Muscle of leg (tissue), 11 donors: ENCODE measurements around the gene ZFP36L2. TPM values are rescaled to one million over a fixed set of nuclear protein-coding genes. Genes with fewer than 3 reads are reported as not detected.

ENCODE experiments used
- DNase-seq: peaks from one replicate; pipeline ENCODE4 v3.0.0; 2013
- H3K27ac ChIP-seq: one replicate; pipeline ENCODE4 v1.5.1; 2013; ENCODE audit warnings: mild to moderate bottlenecking, low read length, control low read depth
- H3K27me3 ChIP-seq: one replicate; pipeline ENCODE4 v1.6.1; 2013; ENCODE audit warnings: low read length; ENCODE audit not compliant: control insufficient read depth, insufficient read depth
- H3K36me3 ChIP-seq: one replicate; pipeline ENCODE4 v1.6.1; 2013; ENCODE audit warnings: low read length; ENCODE audit not compliant: control insufficient read depth, insufficient read depth
- H3K4me1 ChIP-seq: one replicate; pipeline ENCODE4 v1.6.1; 2013; ENCODE audit warnings: low read length; ENCODE audit not compliant: control insufficient read depth, insufficient read depth
- H3K4me3 ChIP-seq: one replicate; pipeline ENCODE4 v1.5.1; 2013; ENCODE audit warnings: low read length, control low read depth
- H3K9me3 ChIP-seq: replicated peaks from 2 replicates; pipeline ENCODE4 v1.6.1; 2013; ENCODE audit warnings: low read depth, low read length; ENCODE audit not compliant: control insufficient read depth
- WGBS: methylation state at CpG from one replicate; pipeline ENCODE4 v1.1.5; 2013; ENCODE audit warnings: missing lambda C conversion rate; ENCODE audit not compliant: insufficient coverage; 5-methylcytosine and 5-hydroxymethylcytosine counted together
- polyA plus RNA-seq, 8 donors: library from polyadenylated mRNA; unstranded; fragments of 120-200 nt; gene quantifications; one replicate each; pipeline versions ENCODE4 v1.2.1 to v1.2.3, GENCODE V29; 2013; ENCODE audit warnings: inconsistent platforms in 1 of 8, low replicate concordance in 1 of 8; ENCODE audit not compliant: insufficient read length in 8 of 8, insufficient read depth in 1 of 8
- total RNA-seq: library from RNA; stranded (reverse); fragments of 120-200 nt; gene quantifications from one replicate; pipeline ENCODE4 v1.2.4, GENCODE V29; 2013

The ZFP36L2 gene
- total and polyA plus RNA-seq, 9 donors = 12.0 to 82.2 (median 66.7) TPM

GRCh38 chr2:43233218-43234212, 7.1 kb upstream of the ZFP36L2 start:
- Histone ChIP-seq H3K9me3 (no peaks in the 10 kb centered on the region), H3K4me1 (peaks cover 29% of the 10 kb centered on the region), H3K4me3 (no peak overlapping the region), H3K36me3 (peaks cover 26% of the 10 kb centered on the region), H3K27me3 (no peaks in the 10 kb centered on the region), H3K27ac (no peak overlapping the region)
- 66% methylated on average over 5 of the region's 9 CpGs for WGBS
- DNase-seq = peak; percentile 35

- Histone ChIP-seq H3K4me3 (no peak overlapping the region), H3K9me3 (no peaks in the 10 kb centered on the region), H3K36me3 (peaks cover 26% of the 10 kb centered on the region), H3K4me1 (peaks cover 38% of the 10 kb centered on the region), H3K27ac (peak overlapping the region; percentile 55), H3K27me3 (no peaks in the 10 kb centered on the region)
- peak; percentile 56 for DNase-seq
- 55% methylated on average over 6 of the region's 7 CpGs for WGBS
Observed at GRCh38 chr2:43230951-43231827, 4.8 kb upstream of the ZFP36L2 start.

DNA sequence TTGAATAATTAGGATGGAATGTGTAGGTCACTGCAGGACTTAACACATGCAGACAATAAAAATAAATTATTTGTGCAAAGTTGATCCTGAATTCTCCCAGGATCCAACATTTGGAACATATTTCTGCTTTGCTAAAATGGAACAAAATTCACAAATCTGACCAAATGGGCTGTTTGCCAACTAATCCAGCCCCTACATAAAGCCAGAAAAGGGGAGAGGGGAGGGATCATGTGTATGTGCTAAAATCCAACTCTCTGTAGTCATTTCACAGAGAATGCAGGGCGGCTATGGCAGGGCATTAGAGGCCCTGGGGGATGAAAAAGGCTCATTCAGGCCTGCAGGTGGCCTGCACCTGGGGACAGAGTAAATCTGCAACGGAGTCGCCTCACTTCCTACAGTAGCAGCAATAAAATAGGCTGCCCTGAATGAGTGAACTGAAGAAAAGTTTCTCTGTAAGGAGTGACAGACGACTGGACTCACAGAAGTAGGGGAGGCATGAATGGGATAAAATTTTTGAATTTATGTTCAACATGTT, 4.0 kb upstream of the ZFP36L2 start:
- H3K4me3 ChIP-seq = no peak overlapping the region
- H3K36me3 ChIP-seq = peaks cover 26% of the 10 kb centered on the region
- H3K4me1 ChIP-seq = peaks cover 35% of the 10 kb centered on the region
- no peaks in the 10 kb centered on the region for H3K27me3 ChIP-seq
- no CpG with 5 or more reads among the region's 4 CpGs for WGBS
- peak overlapping the region; percentile 55 for H3K27ac ChIP-seq
- H3K9me3 ChIP-seq = no peaks in the 10 kb centered on the region
- DNase-seq = peak; percentile 84

DNA sequence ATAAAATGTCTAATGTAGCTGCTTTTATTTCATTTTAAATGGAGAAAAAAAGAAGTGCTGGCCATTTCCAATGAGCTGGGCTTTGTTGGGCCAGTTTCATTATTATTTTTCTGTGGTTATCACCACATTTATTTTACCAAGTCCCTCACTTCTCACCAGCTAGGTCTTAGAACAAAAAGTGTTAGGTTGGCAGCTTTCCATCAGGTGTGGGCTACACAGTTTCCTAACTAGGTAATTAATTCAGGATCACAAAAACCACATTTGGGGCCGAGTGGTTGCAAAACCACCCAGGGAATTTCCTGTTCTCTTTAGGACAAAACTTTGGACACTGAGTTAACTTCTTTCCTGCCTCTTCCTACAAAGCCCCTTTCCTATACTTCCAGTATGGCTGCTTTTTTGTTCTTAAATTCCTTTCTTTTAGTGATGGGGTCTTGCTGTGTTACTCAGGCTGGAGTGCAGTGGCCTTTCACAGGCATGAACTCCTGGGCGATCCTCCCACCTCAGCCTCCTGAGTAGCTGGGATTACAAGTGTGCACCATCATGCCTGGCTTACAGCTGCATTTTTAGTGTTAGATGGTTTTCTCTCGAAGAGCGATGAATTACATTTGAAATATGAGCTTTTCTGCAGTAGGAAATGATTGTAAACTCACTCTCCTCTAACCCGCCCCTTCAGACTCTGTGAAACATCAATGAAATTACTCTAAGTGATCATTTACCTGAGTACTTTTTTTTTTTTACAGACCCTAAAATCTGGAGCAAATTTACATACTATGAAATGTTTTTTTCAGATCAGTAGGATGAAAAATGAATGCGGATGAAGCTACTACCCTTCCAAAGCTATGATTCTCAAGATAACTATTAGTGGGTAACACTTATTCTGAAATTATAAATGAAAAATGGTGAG, 2.6 kb upstream of the ZFP36L2 start:
- Histone ChIP-seq H3K9me3 (no peaks in the 10 kb centered on the region), H3K4me3 (no peak overlapping the region), H3K27me3 (no peaks in the 10 kb centered on the region), H3K27ac (peak overlapping the region; percentile 94), H3K4me1 (peaks cover 34% of the 10 kb centered on the region), H3K36me3 (peaks cover 32% of the 10 kb centered on the region)
- DNase-seq = peak; percentile 47
- WGBS = 50% methylated on average over 2 of the region's 6 CpGs

- WGBS = no CpG with 5 or more reads among the region's 2 CpGs
Observed at GRCh38 chr2:43228321-43228751, 1.9 kb upstream of the ZFP36L2 start.

GRCh38 chr2:43227830-43228281, 1.4 kb upstream of the ZFP36L2 start:
- Histone ChIP-seq H3K4me3 (peak overlapping the region; percentile 79), H3K9me3 (no peaks in the 10 kb centered on the region), H3K27ac (peak overlapping the region; percentile 94), H3K27me3 (no peaks in the 10 kb centered on the region), H3K36me3 (peaks cover 38% of the 10 kb centered on the region), H3K4me1 (peaks cover 32% of the 10 kb centered on the region)
- 1% methylated on average over 9 of the region's 10 CpGs for WGBS
- no peak for DNase-seq

More at GRCh38 chr2:43228321-43228751, 1.9 kb upstream of the ZFP36L2 start:
- H3K36me3 ChIP-seq = peaks cover 39% of the 10 kb centered on the region
- peak; percentile 67 for DNase-seq
- H3K27me3 ChIP-seq = no peaks in the 10 kb centered on the region
- peaks cover 32% of the 10 kb centered on the region for H3K4me1 ChIP-seq
- H3K9me3 ChIP-seq = no peaks in the 10 kb centered on the region
- H3K27ac ChIP-seq = peak overlapping the region; percentile 94
- H3K4me3 ChIP-seq = no peak overlapping the region

- peak overlapping the region; percentile 94 for H3K27ac ChIP-seq
- peak overlapping the region; percentile 79 for H3K4me3 ChIP-seq
- peaks cover 36% of the 10 kb centered on the region for H3K36me3 ChIP-seq
- H3K9me3 ChIP-seq = no peaks in the 10 kb centered on the region
- WGBS = under 1% methylated on average over 76 of the region's 77 CpGs
- DNase-seq = peak; percentile 95
- peaks cover 32% of the 10 kb centered on the region for H3K4me1 ChIP-seq
- no peaks in the 10 kb centered on the region for H3K27me3 ChIP-seq
Observed at GRCh38 chr2:43226955-43227829, 786 bp upstream of the ZFP36L2 start.

DNA sequence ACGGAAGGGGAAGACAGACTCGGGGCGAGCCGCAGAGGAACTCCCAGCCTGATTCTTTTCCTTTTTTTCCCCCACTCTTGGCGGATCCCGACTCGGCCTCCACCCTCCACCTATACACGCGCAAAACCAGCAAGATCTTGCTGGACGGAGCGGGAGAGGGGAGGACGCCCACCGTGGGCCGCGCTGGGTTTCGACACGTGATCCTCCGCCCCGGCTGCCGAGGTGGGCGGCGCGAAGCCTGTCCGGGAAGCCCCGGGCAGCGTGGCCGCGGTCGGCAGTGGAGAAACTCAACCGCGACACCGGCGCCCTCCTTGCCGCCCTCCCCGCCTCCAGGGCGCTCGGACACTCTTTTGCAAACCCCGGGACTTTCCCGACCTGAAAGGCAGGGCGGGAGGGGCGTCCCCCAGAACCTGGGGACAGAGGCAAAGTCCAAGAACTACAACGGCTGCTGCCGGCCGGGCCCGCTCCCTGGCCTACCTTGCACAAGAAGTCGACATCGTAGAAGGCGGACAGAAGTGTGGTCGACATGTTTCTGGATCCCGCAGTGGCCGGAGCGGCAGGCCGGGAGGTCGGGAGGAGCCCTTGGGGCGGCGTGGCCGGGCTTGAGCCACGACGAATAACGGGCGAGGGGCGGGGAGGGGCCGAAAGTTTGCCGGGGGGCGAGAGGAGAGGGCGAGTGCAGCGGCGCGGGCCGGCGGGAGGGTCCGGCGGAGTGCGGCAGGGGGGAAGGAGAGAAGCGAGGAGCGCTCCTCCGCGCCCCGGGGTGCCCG, 433 bp downstream of the ZFP36L2 start:
- peaks cover 32% of the 10 kb centered on the region for H3K4me1 ChIP-seq
- WGBS = under 1% methylated on average over 72 of the region's 80 CpGs
- H3K4me3 ChIP-seq = peak overlapping the region; percentile 96
- H3K36me3 ChIP-seq = peaks cover 32% of the 10 kb centered on the region
- H3K27ac ChIP-seq = peak overlapping the region; percentile 98
- H3K9me3 ChIP-seq = no peaks in the 10 kb centered on the region
- DNase-seq = peak; percentile 87
- no peaks in the 10 kb centered on the region for H3K27me3 ChIP-seq
